A375 (cell line): ENCODE measurements around the gene IL1F10. TPM values are rescaled to one million over a fixed set of nuclear protein-coding genes. Genes with fewer than 3 reads are reported as not detected.

ENCODE experiments used
- small RNA-seq: library from RNA; depleted of rRNA; stranded (forward); fragments of <200 nt; gene quantifications from one replicate; pipeline ENCODE3, GENCODE V24; 2014
- total RNA-seq: library from RNA; depleted of rRNA; stranded (reverse); fragments of >200 nt; shearing (Covaris generic); gene quantifications from 2 replicates; pipeline ENCODE4 v1.2.3, GENCODE V29; 2014; rRNA removed

Gene IL1F10, protein sequence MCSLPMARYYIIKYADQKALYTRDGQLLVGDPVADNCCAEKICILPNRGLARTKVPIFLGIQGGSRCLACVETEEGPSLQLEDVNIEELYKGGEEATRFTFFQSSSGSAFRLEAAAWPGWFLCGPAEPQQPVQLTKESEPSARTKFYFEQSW
- total RNA-seq, result not detected in 2 replicates

DNA sequence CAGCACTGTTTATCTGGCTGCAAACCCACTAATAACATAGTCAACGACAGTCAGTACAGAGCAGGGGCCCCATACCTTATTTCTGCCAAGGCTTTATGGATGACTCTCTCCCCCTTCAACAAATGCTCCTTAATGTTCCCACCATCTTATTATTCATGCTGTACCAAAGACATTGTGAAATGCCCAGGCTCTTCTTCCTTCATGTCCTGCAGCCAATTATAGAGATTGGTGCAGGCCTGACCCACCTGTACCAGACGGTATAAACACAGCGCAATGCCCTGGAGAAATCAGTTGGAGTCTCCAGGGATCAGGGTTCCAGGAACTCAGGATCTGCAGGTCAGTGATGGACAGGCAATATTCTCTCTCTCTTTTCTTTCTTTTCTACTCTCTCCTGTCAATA lies at the start of gene IL1F10:
TSS of gene IL1F10 (plus strand) at position 290 of the 400 bp plus-strand sequence. CDS start 4,769 bp downstream, outside the sequence.

DNA sequence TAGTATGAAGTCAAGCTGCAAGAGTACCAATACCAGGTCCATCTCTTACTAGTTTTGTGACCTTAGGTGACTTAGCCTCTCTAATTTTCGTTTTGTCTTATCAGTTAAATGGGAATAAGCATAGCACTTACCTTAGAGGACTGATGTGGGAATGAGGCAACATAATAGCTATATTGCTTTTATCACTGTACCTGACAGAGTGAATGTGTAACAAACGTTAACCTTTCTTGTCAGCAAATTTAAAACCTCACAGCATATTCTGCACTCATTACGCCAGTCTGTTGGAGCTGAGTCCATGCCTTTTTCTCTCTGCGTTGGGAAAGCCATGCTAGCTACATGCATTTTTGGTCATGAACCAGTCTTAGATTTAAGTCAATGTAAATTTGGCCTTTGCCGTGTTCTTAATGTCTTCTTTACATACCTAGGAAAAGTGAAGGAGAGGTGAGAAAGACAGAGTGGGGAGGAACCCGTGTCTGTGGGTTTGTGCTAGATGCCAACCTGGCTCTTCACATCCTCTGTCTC lies 15.3 kb upstream of the IL1F10 start, which contains the start of gene IL36B:
TSS of gene IL36B (minus strand) at position 472 of the 522 bp plus-strand sequence.

DNA sequence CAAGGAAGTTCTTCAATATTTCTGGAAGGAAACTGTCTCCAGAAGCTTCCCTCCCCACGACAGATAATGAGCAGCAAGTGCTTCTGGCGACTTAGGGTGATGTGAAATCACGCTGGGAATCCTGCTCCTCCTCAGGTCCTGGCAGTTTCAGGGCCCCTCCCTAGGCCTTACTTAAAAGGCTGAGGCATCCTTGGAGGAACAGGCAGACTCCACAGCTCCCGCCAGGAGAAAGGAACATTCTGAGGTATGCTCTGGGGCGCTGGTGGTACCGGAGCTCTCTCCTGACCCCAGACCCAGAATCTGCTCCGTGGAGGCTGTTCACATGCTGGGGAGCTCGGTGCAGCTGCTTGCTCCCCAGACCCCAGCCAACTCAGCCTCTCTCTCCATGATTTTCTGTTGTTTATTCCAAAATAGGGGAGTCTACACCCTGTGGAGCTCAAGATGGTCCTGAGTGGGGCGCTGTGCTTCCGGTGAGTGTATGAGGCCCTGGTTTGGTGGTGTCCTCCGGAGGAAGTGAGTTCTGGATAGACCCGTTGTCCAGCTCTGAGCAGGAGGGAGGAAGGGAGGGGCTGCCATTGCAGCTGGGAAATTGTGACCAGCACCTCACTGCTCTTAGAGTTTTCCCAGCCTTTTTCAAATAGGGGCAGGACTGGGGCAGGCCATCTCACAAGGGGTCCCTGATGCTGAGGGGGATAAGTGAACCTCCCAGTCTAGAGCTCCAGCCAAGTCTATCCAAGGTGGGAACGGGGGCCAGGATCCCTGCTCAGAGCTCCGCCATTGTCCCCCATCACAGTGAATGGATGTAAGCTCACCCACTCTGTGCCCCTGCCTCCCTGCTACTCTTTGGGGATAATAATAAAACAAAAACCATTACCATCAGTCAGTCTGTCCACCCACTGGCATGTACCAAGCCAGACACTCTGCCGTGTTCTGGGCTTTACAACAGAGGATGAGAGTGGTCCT lies 8.5 kb upstream of the IL1F10 start, which contains the start of gene IL36RN:
TSS of gene IL36RN (plus strand) at position 201 of the 963 bp plus-strand sequence. CDS start at position 442, 241 bp downstream.

Small RNA genes lying within 50 kb of the gene (small RNA-seq; reads per million reads assigned to genes)
- not detected for gene RNU6-1180P

Other genes starting within 250 kb of the IL1F10 start
- 11.6 and 13.3 TPM in 2 replicates for gene IL1B, start 231.2 kb upstream of the IL1F10 start, total RNA-seq
- gene IL37, start 156.8 kb upstream of the IL1F10 start, total RNA-seq, result 1.0 and 2.1 TPM in 2 replicates
- not detected in 2 replicates for gene IL36G, start 90.0 kb upstream of the IL1F10 start, total RNA-seq
- gene IL36A, start 62.5 kb upstream of the IL1F10 start, total RNA-seq, result not detected in 2 replicates
- not detected in 2 replicates for gene IL36B, start 15.1 kb upstream of the IL1F10 start, total RNA-seq
- not detected in 2 replicates for gene IL36RN, start 8.8 kb upstream of the IL1F10 start, total RNA-seq
- not detected in 2 replicates for gene IL1RN, start 59.6 kb downstream of the IL1F10 start, total RNA-seq
- 3.8 and 5.1 TPM in 2 replicates for gene PSD4, start 106.0 kb downstream of the IL1F10 start, total RNA-seq
- gene PAX8, start 211.0 kb downstream of the IL1F10 start, total RNA-seq, result 1.5 and 1.6 TPM in 2 replicates